Naive thymus-derived CD4-positive, alpha-beta T cell (primary cell): ENCODE measurements around the gene ARF1. TPM values are rescaled to one million over a fixed set of nuclear protein-coding genes. Genes with fewer than 3 reads are reported as not detected.

ENCODE experiments used
- ATAC-seq: fragments of 150-1000 bp; cut with Tn5 transposase; 2 replicates; pipeline ENCODE4 v1.10.0; 2021; ENCODE audit warnings: mild to moderate bottlenecking, moderate library complexity
- CTCF ChIA-PET: fragments of 350-600 bp; sonication (Branson Sonifier 250); formaldehyde crosslinking; loops from one replicate; lab custom pipeline; 2021; ENCODE audit warnings: antibody characterized with exemption; lab: Charles Lee
- POLR2A ChIA-PET: fragments of 350-600 bp; sonication (Branson Sonifier 250); formaldehyde crosslinking; loops from one replicate; lab custom pipeline; 2021; ENCODE audit warnings: antibody characterized with exemption, inconsistent platforms; lab: Charles Lee
- DNase-seq, 9 donors: peaks; one replicate each; pipeline versions ENCODE4 v3.0.0 to v3.0.0-alpha.2; 2020 to 2022; ENCODE audit warnings: mixed read lengths in 1 of 9
- H3K27ac ChIP-seq: one replicate; pipeline ENCODE4 v1.7.0; 2013; ENCODE audit warnings: mild to moderate bottlenecking, low read depth, low read length, moderate library complexity
- H3K27me3 ChIP-seq, 2 donors: one replicate each; pipeline ENCODE4 v1.7.0; 2013; ENCODE audit warnings: low read length in 2 of 2, mild to moderate bottlenecking in 2 of 2, moderate library complexity in 2 of 2; ENCODE audit not compliant: control insufficient read depth in 2 of 2, insufficient read depth in 2 of 2
- H3K36me3 ChIP-seq, 3 experiments: 1 replicate in 2 of 3; 2 replicates in 1 of 3; pipeline ENCODE4 v1.7.0; 2013; ENCODE audit warnings: low read length in 3 of 3, mild to moderate bottlenecking in 3 of 3, moderate library complexity in 1 of 3; ENCODE audit not compliant: insufficient read depth in 3 of 3, control insufficient read depth in 2 of 3
- H3K4me1 ChIP-seq, 2 donors: one replicate each; pipeline ENCODE4 v1.7.0; 2013; ENCODE audit warnings: low read length in 2 of 2, mild to moderate bottlenecking in 2 of 2, moderate library complexity in 1 of 2; ENCODE audit not compliant: control insufficient read depth in 2 of 2, insufficient read depth in 2 of 2
- H3K4me3 ChIP-seq: 2 replicates; pipeline ENCODE4 v1.7.0; 2013; ENCODE audit warnings: mild to moderate bottlenecking, low read length
- H3K9me3 ChIP-seq, 3 experiments: 1 replicate in 2 of 3; 2 replicates in 1 of 3; pipeline ENCODE4 v1.7.0; 2013; ENCODE audit warnings: low read length in 3 of 3; ENCODE audit not compliant: control insufficient read depth in 2 of 3
- H3K27ac Mint-ChIP-seq, 9 donors: one replicate each; pipeline ENCODE4 v1.8.0; 2020 to 2022; ENCODE audit warnings: mixed read lengths in 9 of 9, mild to moderate bottlenecking in 8 of 9, moderate library complexity in 5 of 9, inconsistent platforms in 2 of 9
- H3K27me3 Mint-ChIP-seq, 5 donors: one replicate each; pipeline ENCODE4 v1.8.0; 2021 to 2022; ENCODE audit warnings: mixed read lengths in 5 of 5, mild to moderate bottlenecking in 1 of 5
- H3K36me3 Mint-ChIP-seq, 5 donors: one replicate each; pipeline ENCODE4 v1.8.0; 2020 to 2022; ENCODE audit warnings: mixed read lengths in 5 of 5, mild to moderate bottlenecking in 3 of 5, inconsistent platforms in 1 of 5
- H3K4me1 Mint-ChIP-seq, 7 donors: one replicate each; pipeline ENCODE4 v1.8.0; 2020 to 2022; ENCODE audit warnings: mixed read lengths in 7 of 7, mild to moderate bottlenecking in 3 of 7, inconsistent platforms in 1 of 7
- H3K4me3 Mint-ChIP-seq, 10 donors: one replicate each; pipeline ENCODE4 v1.8.0; 2020 to 2022; ENCODE audit warnings: mild to moderate bottlenecking in 10 of 10, mixed read lengths in 10 of 10, moderate library complexity in 6 of 10, inconsistent platforms in 2 of 10
- H3K9me3 Mint-ChIP-seq, 11 donors: one replicate each; pipeline ENCODE4 v1.8.0; 2020 to 2022; ENCODE audit warnings: mixed read lengths in 11 of 11, mild to moderate bottlenecking in 4 of 11, inconsistent platforms in 1 of 11, moderate library complexity in 1 of 11
- intact Hi-C, 2 donors: fragments of 100-400 bp; cut with micrococcal nuclease; formaldehyde crosslinking; loops; one replicate each; pipeline ENCODE4 v1.15.1; 2023
- polyA plus RNA-seq, 2 donors: library from polyadenylated mRNA; unstranded; fragments of 300-500 nt; fragmentation: Illumina TruSeq; gene quantifications; one replicate each; pipeline ENCODE4 v1.2.3, GENCODE V29; 2021
- total RNA-seq, 6 experiments: library from RNA in 5 of 6; stranded (reverse) in 5 of 6; gene quantifications; 1 replicate in 5 of 6; 2 replicates in 1 of 6; pipeline ENCODE4 v1.2.3 and lab custom pipeline; 2021 to 2026

Gene ARF1
- total and polyA plus RNA-seq, 7 experiments from 2014 or later = 198 to 434 (median 344) TPM

- POLR2A ChIA-PET = interaction anchor here (0.8 to 1.2 kb wide), 5 partner anchors 9 to 20 kb away, joined by 3 to 7 read pairs (median 6); partner anchors contain the start of gene ARF1
- H3K36me3 ChIP-seq = peaks cover 0 to 64% (median 11%) of the 10 kb centered on the region in 3 experiments
These were observed 19.1 kb downstream of the ARF1 start for GRCh38 chr1:228101614-228101993.

GRCh38 chr1:228101994-228102790, 19.7 kb downstream of the ARF1 start:
- Mint-ChIP-seq H3K27ac (peak overlapping the region in 8 of 9 donors; percentile 32 to 94 (median 80)), H3K4me3 (peak overlapping the region; percentile 70 to 97 (median 82)), H3K4me1 (peaks cover 6 to 38% (median 23%) of the 10 kb centered on the region in 7 donors), H3K36me3 (peaks cover 0 to 15% (median 5%) of the 10 kb centered on the region in 5 donors), H3K9me3 (peaks cover 0 to 4% (median 0%) of the 10 kb centered on the region in 11 donors), H3K27me3 (no peaks in the 10 kb centered on the region)
- ChIA-PET CTCF (no interaction called here), POLR2A (interaction anchor here (0.8 to 1.2 kb wide), 5 partner anchors 10 to 20 kb away, joined by 3 to 7 read pairs (median 6); partner anchors contain the start of gene ARF1)
- H3K36me3 ChIP-seq = peaks cover 0 to 63% (median 11%) of the 10 kb centered on the region in 3 experiments
- H3K27me3 ChIP-seq = no peaks in the 10 kb centered on the region
- H3K9me3 ChIP-seq = no peaks in the 10 kb centered on the region
- peaks cover 15 to 17% of the 10 kb centered on the region in 2 donors for H3K4me1 ChIP-seq
- peak overlapping the region; percentile 95 for H3K4me3 ChIP-seq
- ATAC-seq (peak; percentile 59), DNase-seq (peak in 8 of 9 donors; percentile 48 to 69 (median 56))
- H3K27ac ChIP-seq = peak overlapping the region; percentile 94
- intact Hi-C loops = loop anchor here (2.0 to 10.0 kb wide), 3 partner anchors 173 to 1697 kb away; partner anchors contain the start of genes NUP133 (in 1 of the 2) and PARP1 (in 1 of the 2)

More at GRCh38 chr1:228101614-228101993, 19.1 kb downstream of the ARF1 start:
- CTCF ChIA-PET = no interaction called here
- Mint-ChIP-seq H3K36me3 (peaks cover 0 to 10% (median 5%) of the 10 kb centered on the region in 5 donors), H3K27me3 (no peaks in the 10 kb centered on the region), H3K4me3 (peak overlapping the region; percentile 54 to 97 (median 73)), H3K9me3 (peaks cover 0 to 4% (median 0%) of the 10 kb centered on the region in 11 donors), H3K4me1 (peaks cover 6 to 34% (median 21%) of the 10 kb centered on the region in 7 donors), H3K27ac (peak overlapping the region; percentile 62 to 96 (median 81))
- H3K27me3 ChIP-seq = no peaks in the 10 kb centered on the region
- intact Hi-C loops = loop anchor here in 1 of 2 donors (2.0 to 10.0 kb wide), 2 partner anchors 173 to 1697 kb away; partner anchors contain the start of gene PARP1
- no peaks in the 10 kb centered on the region for H3K9me3 ChIP-seq
- ATAC-seq (no peak), DNase-seq (no peak)
- H3K4me3 ChIP-seq = peak overlapping the region; percentile 95
- peaks cover 15 to 17% of the 10 kb centered on the region in 2 donors for H3K4me1 ChIP-seq
- H3K27ac ChIP-seq = peak overlapping the region; percentile 94

- Mint-ChIP-seq H3K4me1 (peaks cover 6 to 43% (median 23%) of the 10 kb centered on the region in 7 donors), H3K27ac (peak within 1 kb of the TSS; percentile 90 to 95 (median 94)), H3K4me3 (peak within 1 kb of the TSS; percentile 91 to 97 (median 93)), H3K27me3 (no peaks in the 10 kb centered on the region), H3K9me3 (peaks cover 0 to 4% (median 0%) of the 10 kb centered on the region in 11 donors), H3K36me3 (peaks cover 0 to 12% (median 5%) of the 10 kb centered on the region in 5 donors)
- intact Hi-C loops = loop anchor here (1.0 to 10.0 kb wide), 9 partner anchors 21 to 1698 kb away; partner anchors contain the start of genes ARF1 (in 2 of the 2), GUK1 (in 2 of the 2), IBA57 (in 1 of the 2) and NUP133 (in 1 of the 2)
- no peaks in the 10 kb centered on the region for H3K9me3 ChIP-seq
- no peaks in the 10 kb centered on the region for H3K27me3 ChIP-seq
- peak within 1 kb of the TSS; percentile 95 for H3K4me3 ChIP-seq
- POLR2A ChIA-PET = interaction anchor here (0.9 to 2.0 kb wide), 3 partner anchors 8 to 62 kb away, joined by 3 to 10 read pairs (median 7); partner anchors contain the start of genes ARF1 and IBA57
- CTCF ChIA-PET = interaction anchor here (1.3 kb wide), 1 partner anchor 62 kb away, joined by 3 read pairs; no protein-coding TSS in a partner anchor
- peak; percentile 85 for ATAC-seq
- peaks cover 17 to 20% of the 10 kb centered on the region in 2 donors for H3K4me1 ChIP-seq
- H3K36me3 ChIP-seq = peaks cover 0 to 63% (median 8%) of the 10 kb centered on the region in 3 experiments
- H3K27ac ChIP-seq = peak within 1 kb of the TSS; percentile 94
- DNase-seq = peak; percentile 90 to 97 (median 93)
These were observed 20.5 kb downstream of the ARF1 start, which contains the start of gene C1orf35 for GRCh38 chr1:228102791-228103620. C1orf35 (minus strand) TSS chr1:228103325; CDS start chr1:228103227, 98 bp downstream.

GRCh38 chr1:228104526-228105269, 22.2 kb downstream of the ARF1 start:
- peaks cover 0 to 3% (median 0%) of the 10 kb centered on the region in 5 donors for H3K27me3 Mint-ChIP-seq
- peaks cover 24 to 27% of the 10 kb centered on the region in 2 donors for H3K4me1 ChIP-seq
- no peak overlapping the region for H3K4me3 ChIP-seq
- peak overlapping the region; percentile 31 to 95 (median 72) for H3K27ac Mint-ChIP-seq
- H3K4me1 Mint-ChIP-seq = peaks cover 6 to 50% (median 34%) of the 10 kb centered on the region in 7 donors
- H3K4me3 Mint-ChIP-seq = peak overlapping the region; percentile 52 to 96 (median 88)
- intact Hi-C loops = loop anchor here in 1 of 2 donors (5.0 to 10.0 kb wide), 2 partner anchors 1238 to 1700 kb away; partner anchors contain the start of genes CCSAP and PARP1
- ChIA-PET POLR2A (interaction anchor here (1.3 to 2.0 kb wide), 3 partner anchors 22 to 60 kb away, joined by 3 to 10 read pairs (median 7); partner anchors contain the start of genes ARF1 and IBA57), CTCF (interaction anchor here (0.6 to 1.1 kb wide), 2 partner anchors 20 to 61 kb away, joined by 3 read pairs; no protein-coding TSS in a partner anchor)
- H3K36me3 Mint-ChIP-seq = peaks cover 0 to 7% (median 5%) of the 10 kb centered on the region in 5 donors
- no peak for ATAC-seq
- H3K9me3 ChIP-seq = no peaks in the 10 kb centered on the region
- H3K27ac ChIP-seq = peak overlapping the region; percentile 26
- H3K9me3 Mint-ChIP-seq = peaks cover 0 to 4% (median 0%) of the 10 kb centered on the region in 11 donors
- no peaks in the 10 kb centered on the region for H3K27me3 ChIP-seq
- no peak for DNase-seq
- H3K36me3 ChIP-seq = peaks cover 0 to 51% (median 3%) of the 10 kb centered on the region in 3 experiments
